ENCODE measurements around the gene FBLN1.
"Not testable (repeated sequence)": the region's sequence is repeated elsewhere in the genome, so short reads cannot be mapped to it uniquely, and the experiment has no call there.

FBLN1 gene, protein sequence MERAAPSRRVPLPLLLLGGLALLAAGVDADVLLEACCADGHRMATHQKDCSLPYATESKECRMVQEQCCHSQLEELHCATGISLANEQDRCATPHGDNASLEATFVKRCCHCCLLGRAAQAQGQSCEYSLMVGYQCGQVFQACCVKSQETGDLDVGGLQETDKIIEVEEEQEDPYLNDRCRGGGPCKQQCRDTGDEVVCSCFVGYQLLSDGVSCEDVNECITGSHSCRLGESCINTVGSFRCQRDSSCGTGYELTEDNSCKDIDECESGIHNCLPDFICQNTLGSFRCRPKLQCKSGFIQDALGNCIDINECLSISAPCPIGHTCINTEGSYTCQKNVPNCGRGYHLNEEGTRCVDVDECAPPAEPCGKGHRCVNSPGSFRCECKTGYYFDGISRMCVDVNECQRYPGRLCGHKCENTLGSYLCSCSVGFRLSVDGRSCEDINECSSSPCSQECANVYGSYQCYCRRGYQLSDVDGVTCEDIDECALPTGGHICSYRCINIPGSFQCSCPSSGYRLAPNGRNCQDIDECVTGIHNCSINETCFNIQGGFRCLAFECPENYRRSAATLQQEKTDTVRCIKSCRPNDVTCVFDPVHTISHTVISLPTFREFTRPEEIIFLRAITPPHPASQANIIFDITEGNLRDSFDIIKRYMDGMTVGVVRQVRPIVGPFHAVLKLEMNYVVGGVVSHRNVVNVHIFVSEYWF

DNA sequence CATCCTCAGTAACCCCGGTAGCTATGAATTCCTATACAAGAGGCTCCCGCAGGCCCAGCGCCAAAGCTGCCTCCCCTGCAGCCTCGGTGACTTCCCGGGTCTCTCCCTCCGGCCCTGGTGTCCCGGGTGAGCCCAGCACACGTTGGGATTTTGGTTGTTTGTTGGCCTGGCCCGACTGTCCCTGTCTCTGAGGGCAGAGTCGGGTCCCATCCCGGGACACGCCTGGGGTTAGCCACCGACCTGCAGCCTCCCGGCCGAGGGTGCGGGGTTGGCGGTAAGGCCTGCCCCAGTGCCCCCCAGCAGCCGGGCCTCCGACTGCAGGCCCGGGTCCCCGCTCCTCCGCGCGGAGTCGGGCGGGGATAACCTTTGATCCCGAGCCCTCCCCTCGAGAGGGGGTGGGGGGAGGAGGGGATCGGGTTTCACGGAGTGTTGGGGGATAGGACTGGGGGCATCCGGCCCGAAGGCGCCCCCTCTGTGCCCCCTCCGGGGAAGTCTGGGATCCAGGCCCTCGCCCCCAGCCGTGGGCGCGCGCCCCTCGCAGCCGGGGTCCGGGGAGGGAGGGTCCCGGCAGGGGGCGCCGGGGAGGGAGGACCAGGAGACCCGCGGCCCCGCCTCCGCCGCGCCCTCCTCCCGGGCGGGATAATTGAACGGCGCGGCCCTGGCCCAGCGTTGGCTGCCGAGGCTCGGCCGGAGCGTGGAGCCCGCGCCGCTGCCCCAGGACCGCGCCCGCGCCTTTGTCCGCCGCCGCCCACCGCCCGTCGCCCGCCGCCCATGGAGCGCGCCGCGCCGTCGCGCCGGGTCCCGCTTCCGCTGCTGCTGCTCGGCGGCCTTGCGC is at the start of gene FBLN1:
FBLN1 (plus strand) TSS at position 669 of the 835 bp plus-strand sequence; CDS start at position 772, 103 bp downstream.
- peak; percentile 24 for DNase-seq

- DNase-seq: no peak
These were observed 48.9 kb upstream of the FBLN1 start for GRCh38 chr22:45453764-45454163.

DNA sequence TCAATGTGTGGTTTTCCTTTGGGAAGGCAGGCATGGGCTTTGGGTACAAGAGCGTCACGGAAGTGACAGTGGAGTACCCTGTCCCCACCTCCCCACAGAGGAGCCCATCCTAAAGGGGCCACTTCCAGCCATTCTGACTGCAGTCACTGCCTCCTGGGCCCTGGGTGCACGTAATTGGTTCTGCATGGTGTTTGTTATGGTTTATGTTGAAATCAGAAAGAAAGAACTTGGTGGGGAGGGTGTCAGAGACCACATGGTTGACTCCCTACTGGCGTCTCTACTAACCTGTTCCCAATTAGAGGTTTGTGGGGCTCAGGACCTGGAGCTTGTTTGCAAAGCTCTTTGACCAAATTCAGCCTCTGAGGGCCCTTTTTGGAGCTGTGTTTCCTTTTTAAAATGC is 48.4 kb upstream of the FBLN1 start:
- no peak for DNase-seq

DNA sequence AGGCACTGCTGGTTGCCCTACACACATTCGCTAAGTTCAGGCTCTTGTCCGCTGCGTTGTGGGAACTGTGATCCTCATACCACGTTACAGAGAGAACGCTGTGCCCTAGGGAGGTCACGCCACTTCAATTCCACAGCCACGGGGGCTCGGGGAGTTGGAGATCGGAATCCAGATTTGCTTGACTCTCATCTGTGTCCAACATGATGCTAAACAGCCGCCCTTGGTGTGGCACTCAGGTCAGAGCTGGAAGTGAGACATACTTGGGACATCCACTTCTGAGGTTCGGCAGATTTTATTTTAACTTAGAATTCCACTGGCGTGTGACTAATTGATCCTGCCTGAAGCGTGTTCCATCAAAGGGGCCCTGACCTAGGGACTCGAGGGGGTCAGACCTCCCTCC is 47.5 kb upstream of the FBLN1 start:
- no peak for DNase-seq

DNA sequence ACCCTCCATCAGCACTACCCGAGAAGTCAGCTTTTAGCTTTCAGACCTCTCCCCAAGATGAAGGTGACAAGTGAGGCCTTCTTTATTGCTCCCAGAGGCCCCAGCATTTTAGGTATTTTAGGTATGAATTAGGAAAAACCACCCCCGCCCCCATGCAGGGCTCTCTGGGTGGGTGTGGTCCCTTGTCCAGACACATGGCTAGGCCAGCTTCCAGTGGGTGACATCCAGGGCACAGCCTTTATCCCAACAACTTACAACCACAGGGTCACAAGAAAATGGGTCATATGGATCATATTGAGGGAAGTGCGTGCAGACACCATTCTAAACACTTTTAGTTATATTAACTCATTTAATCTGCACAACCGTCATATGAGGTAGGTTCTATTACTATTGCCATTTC is 47.1 kb upstream of the FBLN1 start:
- DNase-seq: no peak

- no peak for DNase-seq
These were observed 45.9 kb upstream of the FBLN1 start for GRCh38 chr22:45456811-45457210.

GRCh38 chr22:45458532-45458931 is 44.2 kb upstream of the FBLN1 start:
- no peak for DNase-seq

GRCh38 chr22:45459235-45459634 is 43.4 kb upstream of the FBLN1 start:
- no peak for DNase-seq

DNA sequence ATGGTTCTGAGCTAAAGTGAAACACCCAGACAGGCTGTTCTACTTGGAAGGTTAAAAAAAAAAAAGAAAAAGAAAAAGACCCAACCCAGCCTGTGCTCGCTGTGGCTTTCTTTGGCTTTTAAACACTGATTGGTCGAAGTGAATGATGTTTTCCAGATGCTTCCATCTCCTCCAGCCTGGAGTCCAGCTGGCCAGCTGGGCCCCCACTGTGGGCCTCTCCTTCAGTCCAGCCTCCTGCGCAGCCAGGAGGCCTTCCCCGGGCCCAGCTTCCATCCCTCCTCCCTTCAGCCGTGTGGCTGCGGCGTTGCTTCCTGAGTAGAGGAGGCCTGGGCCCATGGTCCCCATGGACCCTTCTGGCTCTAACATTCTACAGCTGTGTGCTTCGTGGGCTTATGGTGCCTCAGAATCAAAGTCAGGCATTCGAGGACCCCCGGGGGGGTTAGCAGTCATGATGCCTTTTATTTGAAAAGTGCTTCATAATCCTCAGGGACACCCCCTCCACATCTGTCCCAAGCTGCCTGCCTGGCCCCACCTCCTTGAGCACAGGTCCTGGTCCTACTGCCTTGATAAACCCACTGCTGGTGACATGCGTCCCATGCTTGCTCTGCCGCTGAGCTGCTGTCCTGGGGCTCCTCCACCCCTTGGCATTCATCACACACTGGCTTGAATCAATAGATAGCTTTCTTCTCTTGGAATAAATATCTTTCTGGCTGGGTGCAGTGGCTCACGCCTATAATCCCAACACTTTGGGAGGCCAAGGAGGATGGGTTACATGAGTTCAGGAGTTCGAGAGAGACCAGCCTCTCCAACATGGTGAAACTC is 42.2 kb upstream of the FBLN1 start:
- no peak for DNase-seq

DNA sequence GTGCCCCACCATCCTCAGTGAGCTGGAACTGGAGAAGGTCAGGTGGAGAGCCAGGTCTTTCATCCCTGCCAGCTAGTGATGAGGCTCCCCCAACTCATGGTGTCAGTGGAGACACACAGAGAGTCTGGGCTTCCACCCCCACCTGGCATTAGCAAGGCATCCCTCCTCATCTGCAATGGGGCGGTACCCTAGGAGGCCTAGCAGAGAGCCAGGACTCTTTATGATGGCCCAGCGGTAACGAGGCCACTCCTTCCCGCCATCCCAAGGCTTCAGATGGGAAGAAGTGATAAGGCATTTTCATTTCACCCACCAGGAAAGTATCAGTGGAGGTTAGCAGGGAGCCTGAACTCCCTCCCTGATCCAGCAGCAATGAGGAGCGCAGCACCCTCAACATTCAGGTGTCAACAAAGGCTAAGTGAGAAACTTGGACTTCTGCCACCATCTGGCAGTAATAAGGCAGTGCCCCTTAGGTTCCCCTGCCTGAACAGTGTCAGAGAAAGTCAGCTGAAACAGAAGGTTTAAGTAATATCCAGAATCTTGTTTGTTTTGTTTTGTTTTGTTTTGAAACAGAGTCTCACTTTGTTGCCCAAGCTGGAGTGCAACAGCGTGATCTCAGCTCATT is 40.5 kb upstream of the FBLN1 start:
- DNase-seq: no peak

- not testable (repeated sequence) for DNase-seq
These were observed 39.0 kb upstream of the FBLN1 start for GRCh38 chr22:45463691-45464090.

DNA sequence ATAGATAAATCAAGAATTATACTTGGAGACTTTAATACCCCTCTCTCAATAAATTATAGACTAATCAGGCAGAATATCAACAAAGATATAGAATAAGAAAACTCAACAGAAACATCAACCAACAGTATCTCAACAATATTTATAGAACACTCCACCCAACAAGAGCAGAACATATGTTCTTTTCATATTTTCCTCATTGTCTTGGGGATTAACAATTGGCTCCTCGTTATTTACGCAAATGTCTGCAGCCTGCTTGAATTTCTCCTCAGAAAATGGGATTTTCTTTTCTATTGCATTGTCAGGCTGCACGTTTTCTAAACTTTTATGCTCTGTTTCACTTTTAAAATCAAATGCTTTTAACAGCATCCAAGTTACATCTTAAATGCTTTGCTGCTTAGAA is 37.0 kb upstream of the FBLN1 start:
- no peak for DNase-seq

GRCh38 chr22:45468872-45469271 is 33.8 kb upstream of the FBLN1 start:
- no peak for DNase-seq

DNA sequence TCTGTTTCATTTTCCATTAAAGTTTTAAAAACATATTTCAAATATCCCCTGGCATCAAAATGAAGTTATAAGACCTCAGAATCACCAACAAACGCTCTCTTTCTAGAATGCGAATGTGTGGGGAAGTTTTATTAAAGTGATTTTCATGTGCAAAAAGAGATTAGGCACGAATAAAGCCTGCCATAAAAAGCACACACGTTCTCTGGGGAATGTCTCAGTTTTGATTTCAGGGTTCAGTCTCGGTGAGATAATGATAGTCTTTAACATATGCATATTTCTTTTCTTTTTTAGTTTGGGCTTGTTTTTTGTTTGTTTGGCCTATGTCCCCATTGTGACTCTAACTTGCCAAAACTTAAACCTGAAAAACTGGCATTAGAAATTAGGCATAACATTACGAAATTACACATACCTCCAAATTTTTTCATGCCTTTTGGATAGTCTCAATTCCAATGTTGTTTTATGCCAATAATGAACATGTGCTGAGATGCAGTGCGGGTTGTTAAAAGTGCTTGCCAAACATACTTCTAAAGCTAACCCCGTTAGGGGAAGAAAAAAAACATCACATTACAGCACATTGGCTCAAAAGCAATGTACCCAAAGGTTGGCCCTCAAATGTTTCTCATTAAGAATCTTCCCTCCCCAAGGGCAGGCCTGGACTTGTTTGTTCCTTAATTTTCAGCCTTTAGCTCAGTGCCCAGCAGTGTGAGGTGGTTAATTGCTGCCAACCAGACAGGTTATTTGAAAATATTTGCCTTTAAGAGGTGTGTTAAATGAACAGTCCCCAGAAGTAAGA is 33.2 kb upstream of the FBLN1 start:
- no peak for DNase-seq

DNA sequence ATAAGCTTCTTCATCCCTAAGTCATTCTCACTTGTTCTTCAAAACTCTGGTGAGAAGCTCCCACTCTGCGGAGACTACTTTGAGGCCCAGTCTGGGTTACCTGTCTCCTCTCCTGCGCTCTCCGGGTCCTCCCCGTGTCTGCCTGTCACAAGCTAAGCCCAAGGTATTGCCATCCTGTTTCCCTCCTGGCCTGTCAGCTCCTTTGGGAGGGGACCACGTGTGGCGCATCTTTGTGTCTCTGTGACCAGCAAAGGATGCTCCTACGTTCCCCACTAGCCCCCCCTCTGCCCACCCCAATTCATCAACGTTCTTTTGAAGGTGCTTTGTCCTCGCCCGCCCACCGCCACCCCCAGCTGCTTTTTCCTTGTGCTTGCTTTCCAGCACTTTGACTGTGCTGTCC is 31.8 kb upstream of the FBLN1 start:
- no peak for DNase-seq

GRCh38 chr22:45472426-45472825 is 30.3 kb upstream of the FBLN1 start:
- no peak for DNase-seq

- no peak for DNase-seq
These were observed 29.0 kb upstream of the FBLN1 start for GRCh38 chr22:45473626-45474237.

GRCh38 chr22:45475063-45475747 is 27.5 kb upstream of the FBLN1 start:
- no peak for DNase-seq

- no peak for DNase-seq
These were observed 26.7 kb upstream of the FBLN1 start for GRCh38 chr22:45475851-45476514.

DNA sequence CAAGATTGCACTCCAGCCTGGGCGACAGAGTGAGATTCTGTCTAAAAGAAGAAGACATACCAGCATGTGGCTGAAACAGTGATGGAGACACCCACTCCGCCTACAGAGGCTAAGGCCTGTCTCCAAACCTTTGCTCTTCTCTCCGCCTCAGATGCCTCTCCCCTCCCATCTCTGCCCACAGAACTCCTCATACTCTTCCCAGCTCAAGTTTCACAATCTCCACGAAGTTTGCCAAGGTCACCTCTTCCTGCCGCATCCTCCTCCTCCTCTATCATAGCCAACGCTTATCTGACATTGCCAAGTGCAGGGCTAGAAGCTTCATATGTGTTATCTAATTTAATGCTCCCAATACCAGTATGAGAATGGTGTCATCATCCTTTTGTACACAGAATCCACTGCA is 25.9 kb upstream of the FBLN1 start:
- no peak for DNase-seq
